HL-60 (cell line): ENCODE data around the gene TTLL11.
"Not testable (repeated sequence)": the region's sequence is repeated elsewhere in the genome, so short reads cannot be mapped to it uniquely, and the experiment has no call there.

Experiments used
- TF ChIP-seq, protein P1 (sequence below): IDR thresholded peaks from one replicate; pipeline ENCODE4 v1.5.1; 2011; ENCODE audit warnings: low read length, control low read depth, inconsistent platforms; ENCODE audit not compliant: insufficient read depth
- TF ChIP-seq, protein P2 (sequence below): IDR thresholded peaks from 2 replicates; pipeline ENCODE4 v1.6.1; 2012; ENCODE audit warnings: low read depth; ENCODE audit not compliant: insufficient replicate concordance

DNA sequence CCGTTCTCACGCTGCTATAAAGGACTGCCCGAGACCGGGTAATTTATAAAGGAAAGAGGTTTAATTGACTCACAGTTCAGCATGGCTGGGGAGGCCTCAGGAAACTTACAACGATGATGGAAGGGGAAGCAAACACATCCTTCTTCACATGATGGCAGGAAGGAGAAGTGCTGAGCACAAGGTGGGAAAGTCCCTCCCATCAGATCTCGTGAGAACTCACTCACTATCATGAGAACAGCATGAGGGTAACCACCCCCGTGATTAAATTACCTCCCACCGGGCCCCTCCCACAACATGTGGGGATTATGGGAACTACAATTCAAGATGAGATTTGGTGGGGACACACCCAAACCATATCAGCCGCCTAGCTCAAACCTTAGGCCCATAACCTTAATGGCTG is 24.1 kb upstream of the TTLL11 start:
- TF ChIP-seq, protein P1, sequence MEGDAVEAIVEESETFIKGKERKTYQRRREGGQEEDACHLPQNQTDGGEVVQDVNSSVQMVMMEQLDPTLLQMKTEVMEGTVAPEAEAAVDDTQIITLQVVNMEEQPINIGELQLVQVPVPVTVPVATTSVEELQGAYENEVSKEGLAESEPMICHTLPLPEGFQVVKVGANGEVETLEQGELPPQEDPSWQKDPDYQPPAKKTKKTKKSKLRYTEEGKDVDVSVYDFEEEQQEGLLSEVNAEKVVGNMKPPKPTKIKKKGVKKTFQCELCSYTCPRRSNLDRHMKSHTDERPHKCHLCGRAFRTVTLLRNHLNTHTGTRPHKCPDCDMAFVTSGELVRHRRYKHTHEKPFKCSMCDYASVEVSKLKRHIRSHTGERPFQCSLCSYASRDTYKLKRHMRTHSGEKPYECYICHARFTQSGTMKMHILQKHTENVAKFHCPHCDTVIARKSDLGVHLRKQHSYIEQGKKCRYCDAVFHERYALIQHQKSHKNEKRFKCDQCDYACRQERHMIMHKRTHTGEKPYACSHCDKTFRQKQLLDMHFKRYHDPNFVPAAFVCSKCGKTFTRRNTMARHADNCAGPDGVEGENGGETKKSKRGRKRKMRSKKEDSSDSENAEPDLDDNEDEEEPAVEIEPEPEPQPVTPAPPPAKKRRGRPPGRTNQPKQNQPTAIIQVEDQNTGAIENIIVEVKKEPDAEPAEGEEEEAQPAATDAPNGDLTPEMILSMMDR, result not testable (repeated sequence)
- TF ChIP-seq, protein P2, sequence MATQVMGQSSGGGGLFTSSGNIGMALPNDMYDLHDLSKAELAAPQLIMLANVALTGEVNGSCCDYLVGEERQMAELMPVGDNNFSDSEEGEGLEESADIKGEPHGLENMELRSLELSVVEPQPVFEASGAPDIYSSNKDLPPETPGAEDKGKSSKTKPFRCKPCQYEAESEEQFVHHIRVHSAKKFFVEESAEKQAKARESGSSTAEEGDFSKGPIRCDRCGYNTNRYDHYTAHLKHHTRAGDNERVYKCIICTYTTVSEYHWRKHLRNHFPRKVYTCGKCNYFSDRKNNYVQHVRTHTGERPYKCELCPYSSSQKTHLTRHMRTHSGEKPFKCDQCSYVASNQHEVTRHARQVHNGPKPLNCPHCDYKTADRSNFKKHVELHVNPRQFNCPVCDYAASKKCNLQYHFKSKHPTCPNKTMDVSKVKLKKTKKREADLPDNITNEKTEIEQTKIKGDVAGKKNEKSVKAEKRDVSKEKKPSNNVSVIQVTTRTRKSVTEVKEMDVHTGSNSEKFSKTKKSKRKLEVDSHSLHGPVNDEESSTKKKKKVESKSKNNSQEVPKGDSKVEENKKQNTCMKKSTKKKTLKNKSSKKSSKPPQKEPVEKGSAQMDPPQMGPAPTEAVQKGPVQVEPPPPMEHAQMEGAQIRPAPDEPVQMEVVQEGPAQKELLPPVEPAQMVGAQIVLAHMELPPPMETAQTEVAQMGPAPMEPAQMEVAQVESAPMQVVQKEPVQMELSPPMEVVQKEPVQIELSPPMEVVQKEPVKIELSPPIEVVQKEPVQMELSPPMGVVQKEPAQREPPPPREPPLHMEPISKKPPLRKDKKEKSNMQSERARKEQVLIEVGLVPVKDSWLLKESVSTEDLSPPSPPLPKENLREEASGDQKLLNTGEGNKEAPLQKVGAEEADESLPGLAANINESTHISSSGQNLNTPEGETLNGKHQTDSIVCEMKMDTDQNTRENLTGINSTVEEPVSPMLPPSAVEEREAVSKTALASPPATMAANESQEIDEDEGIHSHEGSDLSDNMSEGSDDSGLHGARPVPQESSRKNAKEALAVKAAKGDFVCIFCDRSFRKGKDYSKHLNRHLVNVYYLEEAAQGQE, result not testable (repeated sequence)
